Measurements from ENCODE around the gene GABARAP.

DNA sequence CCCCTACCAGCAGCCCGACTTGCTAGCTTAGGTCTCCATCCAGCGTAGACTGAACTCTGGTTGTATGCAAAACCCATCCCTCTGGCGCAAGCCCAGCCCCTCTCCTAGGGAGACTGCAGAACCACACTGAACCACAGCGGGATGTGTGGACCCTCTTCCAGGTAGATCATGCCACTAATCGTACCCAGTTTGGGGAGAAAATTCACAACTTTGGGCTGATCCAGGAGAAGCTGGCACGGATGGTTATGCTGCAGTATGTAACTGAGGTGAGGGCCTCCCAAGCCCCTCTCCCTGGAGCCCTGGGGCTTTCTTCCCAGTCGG is 19.3 kb downstream of the GABARAP start:
- TF ChIP-seq CTCF (IDR thresholded peaks at IDR 0.05) (no peak), POLR2A (IDR thresholded peaks at IDR 0.05) (no peak)
